H9 (cell line): ENCODE measurements around the gene MINPP1. TPM values are rescaled to one million over a fixed set of nuclear protein-coding genes. Genes with fewer than 3 reads are reported as not detected.

ENCODE experiments used
- DNase-seq: peaks from one replicate; pipeline ENCODE4 v3.0.0-alpha.2; 2017
- H2AFZ ChIP-seq: one replicate; pipeline ENCODE4 v1.6.1; 2013; ENCODE audit warnings: mild to moderate bottlenecking, low read length, control low read depth, moderate library complexity
- H2AK5ac ChIP-seq: 2 replicates; pipeline ENCODE4 v1.6.1; 2013; ENCODE audit warnings: low read length, control low read depth, mixed read lengths; ENCODE audit not compliant: insufficient read length
- H2BK120ac ChIP-seq: one replicate; pipeline ENCODE4 v1.6.1; 2013; ENCODE audit warnings: low read depth, mild to moderate bottlenecking, low read length, control low read depth, inconsistent platforms; ENCODE audit not compliant: poor library complexity, severe bottlenecking
- H2BK12ac ChIP-seq: 2 replicates; pipeline ENCODE4 v1.6.1; 2013; ENCODE audit warnings: low read length, control low read depth, mixed read lengths, low read depth; ENCODE audit not compliant: insufficient read length
- H2BK15ac ChIP-seq: 2 replicates; pipeline ENCODE4 v1.6.1; 2013; ENCODE audit warnings: low read depth, low read length, control low read depth
- H2BK20ac ChIP-seq: one replicate; pipeline ENCODE4 v1.6.1; 2013; ENCODE audit warnings: low read depth, mild to moderate bottlenecking, low read length, control low read depth, inconsistent platforms; ENCODE audit not compliant: poor library complexity, severe bottlenecking
- H2BK5ac ChIP-seq: 2 replicates; pipeline ENCODE4 v1.6.1; 2013; ENCODE audit warnings: low read length, control low read depth, mixed read lengths; ENCODE audit not compliant: insufficient read length
- H3K14ac ChIP-seq: 2 replicates; pipeline ENCODE4 v1.6.1; 2013; ENCODE audit warnings: low read length, control low read depth; ENCODE audit not compliant: insufficient read depth
- H3K18ac ChIP-seq: 2 replicates; pipeline ENCODE4 v1.6.1; 2013; ENCODE audit warnings: low read depth, mild to moderate bottlenecking, mixed read lengths, low read length, control low read depth; ENCODE audit not compliant: insufficient read length
- H3K23ac ChIP-seq: 2 replicates; pipeline ENCODE4 v1.6.1; 2013; ENCODE audit warnings: low read length, control low read depth, mixed read lengths, low read depth; ENCODE audit not compliant: insufficient read length
- H3K23me2 ChIP-seq: 2 replicates; pipeline ENCODE4 v1.6.1; 2013; ENCODE audit warnings: low read depth, mild to moderate bottlenecking, mixed read lengths, low read length, control low read depth; ENCODE audit not compliant: insufficient read length, poor library complexity, severe bottlenecking
- H3K27ac ChIP-seq: 2 replicates; pipeline ENCODE4 v1.5.1; 2013; ENCODE audit warnings: low read length, control low read depth, mixed read lengths, low read depth; ENCODE audit not compliant: insufficient read length
- H3K27me3 ChIP-seq: 2 replicates; pipeline ENCODE4 v1.6.1; 2013; ENCODE audit warnings: low read length, control low read depth, inconsistent platforms; ENCODE audit not compliant: insufficient read depth
- H3K4ac ChIP-seq: 2 replicates; pipeline ENCODE4 v1.6.1; 2013; ENCODE audit warnings: low read depth, mild to moderate bottlenecking, control low read depth, inconsistent platforms, low read length, moderate library complexity
- H3K4me1 ChIP-seq: 2 replicates; pipeline ENCODE4 v1.6.1; 2013; ENCODE audit warnings: low read length, control low read depth, inconsistent platforms; ENCODE audit not compliant: insufficient read depth
- H3K4me2 ChIP-seq: 2 replicates; pipeline ENCODE4 v1.6.1; 2013; ENCODE audit warnings: low read length, control low read depth, mixed read lengths; ENCODE audit not compliant: insufficient read length, insufficient read depth
- H3K56ac ChIP-seq: 2 replicates; pipeline ENCODE4 v1.6.1; 2013; ENCODE audit warnings: low read depth, mild to moderate bottlenecking, mixed read lengths, low read length, control low read depth; ENCODE audit not compliant: insufficient read length
- H3K79me1 ChIP-seq: 2 replicates; pipeline ENCODE4 v1.6.1; 2013; ENCODE audit warnings: low read depth, mild to moderate bottlenecking, moderate library complexity, low read length, control low read depth, inconsistent platforms; ENCODE audit not compliant: insufficient read depth, poor library complexity, severe bottlenecking
- H3K79me2 ChIP-seq: 2 replicates; pipeline ENCODE4 v1.6.1; 2013; ENCODE audit warnings: low read length, control low read depth, inconsistent platforms; ENCODE audit not compliant: insufficient read depth
- H3K9ac ChIP-seq: 2 replicates; pipeline ENCODE4 v1.6.1; 2013; ENCODE audit warnings: low read length, control low read depth, mixed read lengths; ENCODE audit not compliant: insufficient read length; ENCODE audit errors: extremely low read depth
- H3K9me3 ChIP-seq: one replicate; pipeline ENCODE4 v1.6.1; 2013; ENCODE audit warnings: low read depth, low read length, inconsistent platforms; ENCODE audit not compliant: control insufficient read depth
- H3T11ph ChIP-seq: one replicate; pipeline ENCODE4 v1.6.1; 2013; ENCODE audit warnings: mild to moderate bottlenecking, low read length, control low read depth, inconsistent platforms
- H4K20me1 ChIP-seq: one replicate; pipeline ENCODE4 v1.6.1; 2013; ENCODE audit not compliant: control insufficient read depth, insufficient read length, insufficient read depth
- H4K5ac ChIP-seq: 2 replicates; pipeline ENCODE4 v1.6.1; 2013; ENCODE audit warnings: low read depth, mild to moderate bottlenecking, mixed read lengths, low read length, control low read depth; ENCODE audit not compliant: insufficient read length
- H4K8ac ChIP-seq: replicated peaks from 2 replicates; pipeline ENCODE4 v1.6.1; 2013; ENCODE audit warnings: low read length, control low read depth, mixed read lengths, low read depth; ENCODE audit not compliant: insufficient read length
- H4K91ac ChIP-seq: 2 replicates; pipeline ENCODE4 v1.6.1; 2013; ENCODE audit warnings: low read depth, mild to moderate bottlenecking, moderate library complexity, mixed read lengths, low read length, control low read depth; ENCODE audit not compliant: insufficient read length
- H3K27ac Mint-ChIP-seq, 3 experiments: 2 replicates in 2 of 3; 3 replicates in 1 of 3; pipeline ENCODE4 v1.8.0; 2020 to 2021; ENCODE audit warnings: mixed read lengths in 3 of 3, mild to moderate bottlenecking in 1 of 3, moderate library complexity in 1 of 3
- H3K27me3 Mint-ChIP-seq: 2 replicates; pipeline ENCODE4 v1.8.0; 2021; ENCODE audit warnings: low read depth, mild to moderate bottlenecking, moderate library complexity, mixed read lengths
- H3K36me3 Mint-ChIP-seq, 3 experiments: 2 replicates in 2 of 3; 3 replicates in 1 of 3; pipeline ENCODE4 v1.8.0; 2020 to 2021; ENCODE audit warnings: low read depth in 3 of 3, mixed read lengths in 3 of 3; ENCODE audit not compliant: insufficient read depth in 1 of 3
- H3K4me1 Mint-ChIP-seq, 2 experiments: 2 replicates each; pipeline ENCODE4 v1.8.0; 2020; ENCODE audit warnings: mixed read lengths in 2 of 2
- H3K4me3 Mint-ChIP-seq, 2 experiments: 2 replicates in 1 of 2; 3 replicates in 1 of 2; pipeline ENCODE4 v1.8.0; 2020 to 2021; ENCODE audit warnings: mild to moderate bottlenecking in 2 of 2, mixed read lengths in 2 of 2, moderate library complexity in 1 of 2
- H3K9me3 Mint-ChIP-seq, 2 experiments: 2 replicates in 1 of 2; 3 replicates in 1 of 2; pipeline ENCODE4 v1.8.0; 2020; ENCODE audit warnings: mild to moderate bottlenecking in 2 of 2, mixed read lengths in 2 of 2, moderate library complexity in 1 of 2
- WGBS: extraction: QIAGEN DNeasy Blood & Tissue Kit; methylation state at CpG from one replicate; pipeline ENCODE4 v1.1.7; 2013; ENCODE audit warnings: missing lambda C conversion rate, low lambda C conversion rate, mixed read lengths; ENCODE audit not compliant: insufficient read length; ENCODE audit errors: extremely low coverage; 5-methylcytosine and 5-hydroxymethylcytosine counted together
- total RNA-seq: library from RNA; stranded (reverse); gene quantifications from 2 replicates; pipeline ENCODE4 v1.2.1, GENCODE V29; 2021
- TF ChIP-seq, protein P1 (sequence below): fragments of 200-600 bp; sonication (generic); conservative IDR thresholded peaks from 3 replicates; pipeline ENCODE4 v1.8.0; 2021; ENCODE audit warnings: antibody characterized with exemption, mild to moderate bottlenecking

Gene MINPP1
- total RNA-seq, 1 experiment from 2014 or later = 30.3 TPM

DNA sequence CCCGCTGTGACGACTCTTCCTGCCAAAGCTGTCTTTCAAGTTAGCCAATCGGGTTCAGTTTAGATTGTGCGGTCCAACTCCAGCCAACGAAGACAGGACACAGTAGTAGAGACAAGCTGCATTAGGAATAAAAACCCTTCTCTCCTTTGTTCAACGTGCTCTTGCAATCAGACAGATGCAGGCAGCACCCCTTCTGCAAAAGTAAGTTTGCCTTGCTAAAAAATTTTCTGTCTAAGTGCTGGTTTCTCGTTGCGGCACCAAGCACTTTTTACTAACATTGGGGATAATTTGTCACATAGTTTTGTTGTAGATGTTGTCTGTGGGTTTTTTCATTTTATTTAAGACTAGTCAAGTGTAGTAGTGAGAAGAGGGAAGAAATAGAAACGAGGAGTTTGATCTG lies 58.1 kb downstream of the MINPP1 start:
- Histone ChIP-seq H3K4me1 (peaks cover 10% of the 10 kb centered on the region; the same call in 1 of the 2 replicates), H3K56ac (no peak overlapping the region), H3K23ac (no peak overlapping the region), H3K79me1 (no peaks in the 10 kb centered on the region), H2AK5ac (no peak overlapping the region), H3K9ac (no peak overlapping the region), H4K5ac (no peak overlapping the region), H2AFZ (no peak overlapping the region), H4K91ac (no peak overlapping the region), H3K14ac (no peak overlapping the region), H2BK5ac (no peak overlapping the region), H3K4ac (no peak overlapping the region), H2BK120ac (no peak overlapping the region), H3K79me2 (no peaks in the 10 kb centered on the region), H3K4me2 (no peak overlapping the region), H3K27me3 (no peaks in the 10 kb centered on the region), H3T11ph (no peak overlapping the region), H4K8ac (no peak overlapping the region), H3K18ac (no peak overlapping the region), H2BK20ac (no peak overlapping the region), H3K27ac (no peak overlapping the region), H3K23me2 (no peaks in the 10 kb centered on the region), H3K9me3 (no peaks in the 10 kb centered on the region), H4K20me1 (no peaks in the 10 kb centered on the region), H2BK15ac (no peak overlapping the region), H2BK12ac (no peak overlapping the region)
- peaks cover 8 to 32% (median 14%) of the 10 kb centered on the region in 3 experiments for H3K36me3 Mint-ChIP-seq
- H3K4me1 Mint-ChIP-seq = peaks cover 17 to 18% of the 10 kb centered on the region in 2 experiments
- H3K27ac Mint-ChIP-seq = no peak overlapping the region
- WGBS = 100% methylated on average over 1 of the region's 9 CpGs
- TF ChIP-seq, protein P1, sequence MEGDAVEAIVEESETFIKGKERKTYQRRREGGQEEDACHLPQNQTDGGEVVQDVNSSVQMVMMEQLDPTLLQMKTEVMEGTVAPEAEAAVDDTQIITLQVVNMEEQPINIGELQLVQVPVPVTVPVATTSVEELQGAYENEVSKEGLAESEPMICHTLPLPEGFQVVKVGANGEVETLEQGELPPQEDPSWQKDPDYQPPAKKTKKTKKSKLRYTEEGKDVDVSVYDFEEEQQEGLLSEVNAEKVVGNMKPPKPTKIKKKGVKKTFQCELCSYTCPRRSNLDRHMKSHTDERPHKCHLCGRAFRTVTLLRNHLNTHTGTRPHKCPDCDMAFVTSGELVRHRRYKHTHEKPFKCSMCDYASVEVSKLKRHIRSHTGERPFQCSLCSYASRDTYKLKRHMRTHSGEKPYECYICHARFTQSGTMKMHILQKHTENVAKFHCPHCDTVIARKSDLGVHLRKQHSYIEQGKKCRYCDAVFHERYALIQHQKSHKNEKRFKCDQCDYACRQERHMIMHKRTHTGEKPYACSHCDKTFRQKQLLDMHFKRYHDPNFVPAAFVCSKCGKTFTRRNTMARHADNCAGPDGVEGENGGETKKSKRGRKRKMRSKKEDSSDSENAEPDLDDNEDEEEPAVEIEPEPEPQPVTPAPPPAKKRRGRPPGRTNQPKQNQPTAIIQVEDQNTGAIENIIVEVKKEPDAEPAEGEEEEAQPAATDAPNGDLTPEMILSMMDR = no peak
- no peak overlapping the region for H3K4me3 Mint-ChIP-seq
- H3K9me3 Mint-ChIP-seq = peaks cover 22 to 23% of the 10 kb centered on the region in 2 experiments
- no peak for DNase-seq
- no peaks in the 10 kb centered on the region for H3K27me3 Mint-ChIP-seq
